Trophoblast cell (in vitro differentiated cells and primary cell): ENCODE data around the gene PIPOX.

Source experiments
- DNase-seq, 2 donors: peaks; one replicate each; pipeline ENCODE4 v3.0.0-alpha.2; 2016
- H2AFZ ChIP-seq: 2 replicates; pipeline ENCODE4 v1.6.1; 2013; ENCODE audit warnings: low read length, moderate library complexity, mild to moderate bottlenecking; ENCODE audit not compliant: insufficient read depth, poor library complexity
- H2AK5ac ChIP-seq: 2 replicates; pipeline ENCODE4 v1.6.1; 2013; ENCODE audit warnings: mild to moderate bottlenecking, low read length
- H2BK120ac ChIP-seq: 2 replicates; pipeline ENCODE4 v1.6.1; 2013; ENCODE audit warnings: low read length, mild to moderate bottlenecking, moderate library complexity; ENCODE audit not compliant: insufficient read depth, poor library complexity
- H2BK12ac ChIP-seq: 2 replicates; pipeline ENCODE4 v1.6.1; 2013; ENCODE audit warnings: mild to moderate bottlenecking, low read length, moderate library complexity
- H2BK5ac ChIP-seq: 2 replicates; pipeline ENCODE4 v1.6.1; 2013; ENCODE audit warnings: low read length, low read depth, moderate library complexity, mild to moderate bottlenecking; ENCODE audit not compliant: poor library complexity
- H3K14ac ChIP-seq: 2 replicates; pipeline ENCODE4 v1.6.1; 2013; ENCODE audit warnings: mild to moderate bottlenecking, low read length
- H3K18ac ChIP-seq: 2 replicates; pipeline ENCODE4 v1.6.1; 2013; ENCODE audit warnings: mild to moderate bottlenecking, low read length
- H3K23ac ChIP-seq: 2 replicates; pipeline ENCODE4 v1.6.1; 2013; ENCODE audit warnings: low read length
- H3K27ac ChIP-seq: 2 replicates; pipeline ENCODE4 v1.5.1; 2013; ENCODE audit warnings: low read depth, mild to moderate bottlenecking, inconsistent platforms, low read length, moderate library complexity
- H3K27me3 ChIP-seq: 2 replicates; pipeline ENCODE4 v1.6.1; 2013; ENCODE audit warnings: inconsistent platforms, mild to moderate bottlenecking, low read length, moderate library complexity; ENCODE audit not compliant: insufficient read depth
- H3K36me3 ChIP-seq, 2 experiments: 1 replicate in 1 of 2; 2 replicates in 1 of 2; pipeline ENCODE4 v1.6.1; 2013; ENCODE audit warnings: low read length in 2 of 2, mild to moderate bottlenecking in 2 of 2, moderate library complexity in 1 of 2; ENCODE audit not compliant: insufficient read depth in 2 of 2, control insufficient read depth in 1 of 2
- H3K4ac ChIP-seq: 2 replicates; pipeline ENCODE4 v1.6.1; 2013; ENCODE audit warnings: low read depth, mild to moderate bottlenecking, low read length, moderate library complexity
- H3K4me1 ChIP-seq, 2 experiments: 1 replicate in 1 of 2; 2 replicates in 1 of 2; pipeline ENCODE4 v1.6.1; 2013; ENCODE audit warnings: low read length in 2 of 2, mild to moderate bottlenecking in 2 of 2, moderate library complexity in 1 of 2; ENCODE audit not compliant: insufficient read depth in 2 of 2, control insufficient read depth in 1 of 2
- H3K4me2 ChIP-seq: 2 replicates; pipeline ENCODE4 v1.6.1; 2013; ENCODE audit warnings: inconsistent platforms, mild to moderate bottlenecking, low read length, moderate library complexity
- H3K4me3 ChIP-seq: 2 replicates; pipeline ENCODE4 v1.5.1; 2013; ENCODE audit warnings: mild to moderate bottlenecking, low read depth, low read length, inconsistent platforms
- H3K79me1 ChIP-seq: one replicate; pipeline ENCODE4 v1.6.1; 2013; ENCODE audit warnings: low read length
- H3K79me2 ChIP-seq: 2 replicates; pipeline ENCODE4 v1.6.1; 2013; ENCODE audit warnings: low read length, mild to moderate bottlenecking; ENCODE audit not compliant: control insufficient read depth, insufficient read depth, poor library complexity
- H3K9ac ChIP-seq: 2 replicates; pipeline ENCODE4 v1.6.1; 2013; ENCODE audit warnings: mild to moderate bottlenecking, low read length
- H3K9me3 ChIP-seq: 2 replicates; pipeline ENCODE4 v1.6.1; 2013; ENCODE audit warnings: low read depth, mild to moderate bottlenecking, control low read depth, inconsistent platforms, low read length; ENCODE audit not compliant: insufficient read depth
- H4K12ac ChIP-seq: 2 replicates; pipeline ENCODE4 v1.6.1; 2013; ENCODE audit warnings: low read depth, mild to moderate bottlenecking, low read length, moderate library complexity
- H4K8ac ChIP-seq: 2 replicates; pipeline ENCODE4 v1.6.1; 2013; ENCODE audit warnings: low read depth, mild to moderate bottlenecking, low read length, moderate library complexity
- H4K91ac ChIP-seq: one replicate; pipeline ENCODE4 v1.6.1; 2013; ENCODE audit warnings: low read depth, mild to moderate bottlenecking, low read length, moderate library complexity
- WGBS: extraction: QIAGEN DNeasy Blood & Tissue Kit; methylation state at CpG from one replicate; pipeline ENCODE4 v1.1.7; 2013; ENCODE audit warnings: missing lambda C conversion rate; ENCODE audit not compliant: insufficient read length, insufficient coverage; ENCODE audit errors: extremely low coverage; 5-methylcytosine and 5-hydroxymethylcytosine counted together

The PIPOX gene

DNA sequence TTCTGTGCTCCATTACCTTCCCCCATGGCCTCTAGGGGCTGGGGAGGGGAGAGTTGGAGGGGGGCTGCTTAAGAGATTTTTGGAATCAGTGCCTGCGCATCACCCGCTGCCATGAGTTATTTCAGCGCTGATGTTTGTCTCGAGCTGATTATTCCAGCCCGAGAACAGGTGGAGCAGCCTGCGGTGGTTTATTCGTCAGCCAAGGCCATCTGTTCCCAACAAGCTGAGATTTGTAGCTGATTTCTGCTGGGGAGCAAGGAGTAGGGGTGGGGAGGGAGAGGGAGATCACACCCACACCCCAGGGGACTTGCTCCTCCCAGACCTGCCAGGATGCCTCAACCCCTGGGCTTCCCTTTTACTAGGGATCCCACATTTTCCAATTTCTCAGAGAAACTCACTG is 23.1 kb downstream of the PIPOX start:
- Histone ChIP-seq H3K9ac (no peak overlapping the region), H3K4me2 (no peak overlapping the region), H4K12ac (no peak overlapping the region), H3K79me1 (no peaks in the 10 kb centered on the region), H3K27me3 (no peaks in the 10 kb centered on the region), H4K91ac (no peak overlapping the region), H3K79me2 (no peaks in the 10 kb centered on the region), H3K9me3 (no peaks in the 10 kb centered on the region), H3K4me1 (no peaks in the 10 kb centered on the region), H3K4ac (no peak overlapping the region), H2BK120ac (no peak overlapping the region), H3K4me3 (no peak overlapping the region), H3K36me3 (no peaks in the 10 kb centered on the region), H2AFZ (no peak overlapping the region), H2AK5ac (no peak overlapping the region), H4K8ac (no peak overlapping the region), H3K27ac (no peak overlapping the region), H3K14ac (no peak overlapping the region), H3K18ac (no peak overlapping the region), H2BK5ac (no peak overlapping the region), H2BK12ac (no peak overlapping the region), H3K23ac (no peak overlapping the region)
- no peak for DNase-seq
- WGBS, result no CpG with 5 or more reads among the region's 7 CpGs

DNA sequence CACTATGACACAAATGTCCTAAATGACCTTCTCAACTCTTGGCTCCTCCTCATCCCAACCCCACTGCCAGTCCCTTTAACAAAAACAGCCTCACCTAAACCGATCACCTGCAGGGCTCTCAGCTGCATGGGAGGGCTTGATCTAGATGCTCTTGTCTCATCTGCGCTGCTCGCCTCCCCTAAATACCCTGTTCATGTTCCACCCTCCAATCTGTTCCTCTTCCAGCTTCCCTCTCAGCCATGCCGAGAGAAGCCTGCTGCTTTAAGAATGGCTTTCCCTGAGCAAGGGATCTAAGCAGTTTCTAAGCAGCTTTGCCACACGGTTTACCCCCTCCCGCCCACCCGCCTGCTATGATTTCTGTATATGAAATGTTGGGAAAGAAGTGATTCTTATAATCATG is 23.7 kb downstream of the PIPOX start:
- H3K23ac ChIP-seq, result no peak overlapping the region
- no peak for DNase-seq
- H3K79me1 ChIP-seq, result no peaks in the 10 kb centered on the region
- H3K4me3 ChIP-seq, result no peak overlapping the region
- H3K4me1 ChIP-seq, result no peaks in the 10 kb centered on the region
- H4K12ac ChIP-seq, result no peak overlapping the region
- no peaks in the 10 kb centered on the region for H3K27me3 ChIP-seq
- no peak overlapping the region for H3K4me2 ChIP-seq
- H4K8ac ChIP-seq, result no peak overlapping the region
- H3K9me3 ChIP-seq, result no peaks in the 10 kb centered on the region
- no CpG with 5 or more reads among the region's 7 CpGs for WGBS
- no peaks in the 10 kb centered on the region for H3K36me3 ChIP-seq
- no peak overlapping the region for H3K18ac ChIP-seq
- no peak overlapping the region for H3K27ac ChIP-seq
- no peak overlapping the region for H2BK120ac ChIP-seq
- H2BK5ac ChIP-seq, result no peak overlapping the region
- H4K91ac ChIP-seq, result no peak overlapping the region
- H2AK5ac ChIP-seq, result no peak overlapping the region
- H3K4ac ChIP-seq, result no peak overlapping the region
- no peak overlapping the region for H3K14ac ChIP-seq
- no peaks in the 10 kb centered on the region for H3K79me2 ChIP-seq
- H2AFZ ChIP-seq, result no peak overlapping the region
- H2BK12ac ChIP-seq, result no peak overlapping the region
- no peak overlapping the region for H3K9ac ChIP-seq

DNA sequence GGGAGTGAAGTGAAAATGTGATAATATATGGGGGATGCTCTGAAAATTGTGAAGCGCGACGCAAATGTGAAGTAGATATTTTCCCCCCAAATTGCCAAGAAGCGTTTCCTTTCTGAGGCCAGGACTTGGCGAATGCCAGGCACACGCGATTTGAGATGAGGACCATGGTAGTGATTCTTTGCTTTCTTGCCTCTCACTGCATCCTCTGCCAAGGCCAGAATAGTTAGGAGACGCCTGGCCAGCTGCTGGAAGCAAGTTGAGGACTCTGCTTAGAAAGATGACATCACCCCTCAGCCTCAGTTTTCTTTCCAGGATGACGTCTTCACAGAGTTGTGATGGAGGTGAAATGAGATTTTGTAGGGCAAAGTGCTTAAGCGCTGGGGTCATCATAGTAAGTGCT is 25.9 kb downstream of the PIPOX start:
- H3K36me3 ChIP-seq, result no peaks in the 10 kb centered on the region
- no peak overlapping the region for H2BK12ac ChIP-seq
- no peak overlapping the region for H3K9ac ChIP-seq
- WGBS, result 100% methylated on average over 3 of the region's 10 CpGs
- H4K91ac ChIP-seq, result no peak overlapping the region
- no peak overlapping the region for H3K4ac ChIP-seq
- H3K27ac ChIP-seq, result no peak overlapping the region
- no peaks in the 10 kb centered on the region for H3K9me3 ChIP-seq
- no peak overlapping the region for H2AK5ac ChIP-seq
- H3K14ac ChIP-seq, result no peak overlapping the region
- H2AFZ ChIP-seq, result no peak overlapping the region
- no peak overlapping the region for H2BK120ac ChIP-seq
- H3K4me3 ChIP-seq, result no peak overlapping the region
- no peaks in the 10 kb centered on the region for H3K27me3 ChIP-seq
- no peak overlapping the region for H2BK5ac ChIP-seq
- H4K8ac ChIP-seq, result no peak overlapping the region
- H3K18ac ChIP-seq, result no peak overlapping the region
- no peaks in the 10 kb centered on the region for H3K4me1 ChIP-seq
- no peak overlapping the region for H4K12ac ChIP-seq
- no peaks in the 10 kb centered on the region for H3K79me1 ChIP-seq
- no peak overlapping the region for H3K4me2 ChIP-seq
- no peaks in the 10 kb centered on the region for H3K79me2 ChIP-seq
- no peak for DNase-seq
- H3K23ac ChIP-seq, result no peak overlapping the region

DNA sequence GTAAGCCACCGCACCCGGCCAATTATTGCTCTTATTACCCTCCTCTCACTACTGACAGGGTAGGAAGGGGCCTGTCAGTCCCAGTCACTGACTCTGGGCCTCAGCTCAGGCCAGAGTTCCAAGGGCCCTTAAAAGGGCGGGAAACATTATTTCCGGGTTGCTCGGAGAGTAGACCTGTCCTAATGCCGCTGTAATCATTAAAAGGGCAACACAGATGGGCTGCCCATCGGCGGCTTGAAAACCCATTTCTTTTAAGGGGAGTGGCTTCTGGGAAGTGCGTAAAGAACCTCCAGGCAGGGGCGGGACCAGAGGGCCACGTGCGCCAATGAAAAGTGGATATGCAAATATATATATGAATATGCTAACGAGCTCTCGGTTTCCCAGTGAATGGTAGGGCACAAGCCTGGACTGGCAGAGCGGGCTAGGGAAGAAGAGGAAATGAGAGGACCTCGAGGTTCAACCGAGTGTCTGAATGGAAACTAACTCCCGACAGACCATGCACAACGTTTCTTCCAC is 26.6 kb downstream of the PIPOX start:
- no peak overlapping the region for H3K4ac ChIP-seq
- no peaks in the 10 kb centered on the region for H3K4me1 ChIP-seq
- no peak overlapping the region for H3K9ac ChIP-seq
- no peaks in the 10 kb centered on the region for H3K9me3 ChIP-seq
- no peak overlapping the region for H4K91ac ChIP-seq
- H4K8ac ChIP-seq, result no peak overlapping the region
- no peaks in the 10 kb centered on the region for H3K79me2 ChIP-seq
- H3K4me3 ChIP-seq, result no peak overlapping the region
- no peaks in the 10 kb centered on the region for H3K36me3 ChIP-seq
- H2BK12ac ChIP-seq, result no peak overlapping the region
- no peak overlapping the region for H3K23ac ChIP-seq
- no CpG with 5 or more reads among the region's 19 CpGs for WGBS
- H3K79me1 ChIP-seq, result no peaks in the 10 kb centered on the region
- H2AFZ ChIP-seq, result no peak overlapping the region
- DNase-seq, result peak; percentile 50 to 58
- no peak overlapping the region for H2BK120ac ChIP-seq
- no peak overlapping the region for H2AK5ac ChIP-seq
- no peak overlapping the region for H3K18ac ChIP-seq
- H2BK5ac ChIP-seq, result no peak overlapping the region
- no peak overlapping the region for H3K27ac ChIP-seq
- H3K27me3 ChIP-seq, result no peaks in the 10 kb centered on the region
- H3K14ac ChIP-seq, result no peak overlapping the region
- no peak overlapping the region for H4K12ac ChIP-seq
- H3K4me2 ChIP-seq, result no peak overlapping the region
